ENCODE measurements around the gene GALNT2.

Gene GALNT2

DNA sequence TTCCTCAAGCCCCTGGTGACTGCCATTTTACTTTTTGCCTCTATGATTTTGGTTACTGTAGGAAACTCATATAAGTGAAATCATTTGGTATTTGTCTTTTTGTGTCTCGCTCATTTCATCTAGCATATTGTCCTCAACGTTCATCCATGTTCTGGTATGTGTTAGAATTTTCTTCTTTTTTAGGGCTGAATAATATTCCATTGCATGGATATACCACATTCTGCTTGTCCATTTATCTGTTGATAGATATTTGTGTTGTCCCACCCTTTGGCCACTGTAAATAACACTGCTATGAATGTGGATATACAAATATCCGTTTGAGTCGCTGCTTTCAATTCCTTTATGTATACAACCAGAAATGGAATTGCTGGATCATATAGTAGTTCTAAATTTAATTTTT, 4.5 kb upstream of the GALNT2 start:
- Histone ChIP-seq H3K27ac (ENCODE audit: low read length) (no peak overlapping the region), H3K27me3 (replicated peaks; ENCODE audit: insufficient read depth, low read length) (no peaks in the 10 kb centered on the region), H3F3A (ENCODE audit: insufficient read depth, low read length) (peaks cover 8% of the 10 kb centered on the region), H4K20me1 (ENCODE audit: insufficient read depth, low read length) (no peaks in the 10 kb centered on the region), H3K9me3 (replicated peaks; ENCODE audit: insufficient read depth, low read length) (no peaks in the 10 kb centered on the region), H3K4me1 (ENCODE audit: low read length) (no peaks in the 10 kb centered on the region; the same call in 1 of the 2 replicates), H3K4me2 (ENCODE audit: low read depth, low read length) (no peak overlapping the region), H2AFZ (ENCODE audit: low read length) (no peak overlapping the region), H3K4me3 (ENCODE audit: low read length) (no peak overlapping the region), H3K79me2 (ENCODE audit: low read length) (peaks cover 2% of the 10 kb centered on the region), H3K9ac (ENCODE audit: low read length) (no peak overlapping the region), H3K36me3 (replicated peaks; ENCODE audit: insufficient read depth, low read length) (no peaks in the 10 kb centered on the region), H3K9me2 (replicated peaks; ENCODE audit: insufficient read depth, low read length) (no peaks in the 10 kb centered on the region)
- TF ChIP-seq, protein P1, sequence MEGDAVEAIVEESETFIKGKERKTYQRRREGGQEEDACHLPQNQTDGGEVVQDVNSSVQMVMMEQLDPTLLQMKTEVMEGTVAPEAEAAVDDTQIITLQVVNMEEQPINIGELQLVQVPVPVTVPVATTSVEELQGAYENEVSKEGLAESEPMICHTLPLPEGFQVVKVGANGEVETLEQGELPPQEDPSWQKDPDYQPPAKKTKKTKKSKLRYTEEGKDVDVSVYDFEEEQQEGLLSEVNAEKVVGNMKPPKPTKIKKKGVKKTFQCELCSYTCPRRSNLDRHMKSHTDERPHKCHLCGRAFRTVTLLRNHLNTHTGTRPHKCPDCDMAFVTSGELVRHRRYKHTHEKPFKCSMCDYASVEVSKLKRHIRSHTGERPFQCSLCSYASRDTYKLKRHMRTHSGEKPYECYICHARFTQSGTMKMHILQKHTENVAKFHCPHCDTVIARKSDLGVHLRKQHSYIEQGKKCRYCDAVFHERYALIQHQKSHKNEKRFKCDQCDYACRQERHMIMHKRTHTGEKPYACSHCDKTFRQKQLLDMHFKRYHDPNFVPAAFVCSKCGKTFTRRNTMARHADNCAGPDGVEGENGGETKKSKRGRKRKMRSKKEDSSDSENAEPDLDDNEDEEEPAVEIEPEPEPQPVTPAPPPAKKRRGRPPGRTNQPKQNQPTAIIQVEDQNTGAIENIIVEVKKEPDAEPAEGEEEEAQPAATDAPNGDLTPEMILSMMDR (IDR thresholded peaks at IDR 0.05; ENCODE audit: low read length) = no peak
- TF ChIP-seq EZH2phosphoT487 (IDR thresholded peaks at IDR 0.05; ENCODE audit: low read length) (no peak), EZH2 (optimal IDR thresholded peaks at IDR 0.05; ENCODE audit: low read depth, low read length) (no peak)
- DNase-seq = no peak

DNA sequence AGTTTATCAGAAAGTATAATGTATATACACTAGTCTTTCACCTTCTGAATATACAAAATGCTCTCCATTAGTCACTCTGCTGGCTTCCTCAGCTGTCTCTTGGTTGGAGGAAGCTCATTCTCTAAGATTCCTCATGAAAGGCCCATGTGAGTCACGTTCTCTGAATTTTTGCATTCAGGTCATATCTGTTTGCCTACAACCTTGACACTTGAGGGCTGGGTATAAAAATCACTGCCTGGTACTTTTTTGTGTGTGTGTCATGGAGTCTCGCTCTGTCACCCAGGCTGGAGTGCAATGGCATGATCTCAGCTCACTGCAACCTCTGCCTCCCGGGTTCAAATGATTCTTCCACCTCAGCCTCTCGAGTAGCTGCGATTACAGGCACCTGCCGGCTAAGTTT, 2.8 kb upstream of the GALNT2 start:
- Histone ChIP-seq H3K4me3 (ENCODE audit: low read length) (no peak overlapping the region), H3K9me3 (replicated peaks; ENCODE audit: insufficient read depth, low read length) (no peaks in the 10 kb centered on the region), H3K4me1 (ENCODE audit: low read length) (peaks cover 2% of the 10 kb centered on the region; the same call in 1 of the 2 replicates), H3K79me2 (ENCODE audit: low read length) (peaks cover 20% of the 10 kb centered on the region), H3F3A (ENCODE audit: insufficient read depth, low read length) (peaks cover 17% of the 10 kb centered on the region), H3K36me3 (replicated peaks; ENCODE audit: insufficient read depth, low read length) (no peaks in the 10 kb centered on the region), H3K9me2 (replicated peaks; ENCODE audit: insufficient read depth, low read length) (no peaks in the 10 kb centered on the region), H2AFZ (ENCODE audit: low read length) (no peak overlapping the region), H3K27ac (ENCODE audit: low read length) (no peak overlapping the region), H3K27me3 (replicated peaks; ENCODE audit: insufficient read depth, low read length) (no peaks in the 10 kb centered on the region), H4K20me1 (ENCODE audit: insufficient read depth, low read length) (no peaks in the 10 kb centered on the region), H3K4me2 (ENCODE audit: low read depth, low read length) (no peak overlapping the region), H3K9ac (ENCODE audit: low read length) (no peak overlapping the region)
- DNase-seq = no peak
- TF ChIP-seq, protein P1 (IDR thresholded peaks at IDR 0.05; ENCODE audit: low read length) = no peak
- TF ChIP-seq EZH2phosphoT487 (IDR thresholded peaks at IDR 0.05; ENCODE audit: low read length) (no peak), EZH2 (optimal IDR thresholded peaks at IDR 0.05; ENCODE audit: low read depth, low read length) (no peak)

DNA sequence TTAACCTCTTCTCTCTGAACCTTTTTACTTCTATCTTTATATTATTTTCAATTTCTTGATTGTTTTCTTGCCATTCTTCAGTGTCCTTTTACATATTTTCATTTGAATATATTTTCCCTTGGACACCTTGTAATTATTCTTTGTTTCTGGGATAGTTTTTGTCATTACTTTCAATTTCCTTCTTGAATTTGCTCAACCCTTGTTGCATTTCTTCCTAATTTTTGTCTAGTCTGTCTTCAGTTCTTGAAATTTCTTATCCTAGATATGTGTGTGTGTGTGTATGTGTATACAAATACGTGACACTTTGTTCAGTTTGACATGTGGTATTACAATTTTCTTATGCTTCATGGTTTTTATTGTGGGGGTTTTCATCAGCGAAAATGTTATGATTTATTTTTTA, 1.9 kb upstream of the GALNT2 start:
- H3K4me3 ChIP-seq (ENCODE audit: low read length) = no peak overlapping the region
- no peaks in the 10 kb centered on the region for H3K9me3 ChIP-seq (replicated peaks; ENCODE audit: insufficient read depth, low read length)
- no peak overlapping the region for H2AFZ ChIP-seq (ENCODE audit: low read length)
- peaks cover 6% of the 10 kb centered on the region; the same call in 1 of the 2 replicates for H3K4me1 ChIP-seq (ENCODE audit: low read length)
- H3K27ac ChIP-seq (ENCODE audit: low read length) = no peak overlapping the region
- H4K20me1 ChIP-seq (ENCODE audit: insufficient read depth, low read length) = 0 out of 2 replicates have a peak, but pooled peaks cover 2% of the 10 kb centered on the region
- no peak overlapping the region for H3K4me2 ChIP-seq (ENCODE audit: low read depth, low read length)
- no peaks in the 10 kb centered on the region for H3K27me3 ChIP-seq (replicated peaks; ENCODE audit: insufficient read depth, low read length)
- H3K9me2 ChIP-seq (replicated peaks; ENCODE audit: insufficient read depth, low read length) = no peaks in the 10 kb centered on the region
- H3K79me2 ChIP-seq (ENCODE audit: low read length) = peaks cover 29% of the 10 kb centered on the region
- H3F3A ChIP-seq (ENCODE audit: insufficient read depth, low read length) = peaks cover 17% of the 10 kb centered on the region
- no peak for DNase-seq
- no peaks in the 10 kb centered on the region for H3K36me3 ChIP-seq (replicated peaks; ENCODE audit: insufficient read depth, low read length)
- no peak overlapping the region for H3K9ac ChIP-seq (ENCODE audit: low read length)
- TF ChIP-seq EZH2 (optimal IDR thresholded peaks at IDR 0.05; ENCODE audit: low read depth, low read length) = no peak
- TF ChIP-seq EZH2phosphoT487 (IDR thresholded peaks at IDR 0.05; ENCODE audit: low read length) = no peak
- TF ChIP-seq, protein P1 (IDR thresholded peaks at IDR 0.05; ENCODE audit: low read length) = no peak

Data from MM.1S (cell line).